Measurements from ENCODE around the gene HSPB1.
A peak's percentile ranks its signal among the peaks of the same experiment; 100 is the strongest.
"Not testable (repeated sequence)": the region's sequence is repeated elsewhere in the genome, so short reads cannot be mapped to it uniquely, and the experiment has no call there.

HSPB1 gene

DNA sequence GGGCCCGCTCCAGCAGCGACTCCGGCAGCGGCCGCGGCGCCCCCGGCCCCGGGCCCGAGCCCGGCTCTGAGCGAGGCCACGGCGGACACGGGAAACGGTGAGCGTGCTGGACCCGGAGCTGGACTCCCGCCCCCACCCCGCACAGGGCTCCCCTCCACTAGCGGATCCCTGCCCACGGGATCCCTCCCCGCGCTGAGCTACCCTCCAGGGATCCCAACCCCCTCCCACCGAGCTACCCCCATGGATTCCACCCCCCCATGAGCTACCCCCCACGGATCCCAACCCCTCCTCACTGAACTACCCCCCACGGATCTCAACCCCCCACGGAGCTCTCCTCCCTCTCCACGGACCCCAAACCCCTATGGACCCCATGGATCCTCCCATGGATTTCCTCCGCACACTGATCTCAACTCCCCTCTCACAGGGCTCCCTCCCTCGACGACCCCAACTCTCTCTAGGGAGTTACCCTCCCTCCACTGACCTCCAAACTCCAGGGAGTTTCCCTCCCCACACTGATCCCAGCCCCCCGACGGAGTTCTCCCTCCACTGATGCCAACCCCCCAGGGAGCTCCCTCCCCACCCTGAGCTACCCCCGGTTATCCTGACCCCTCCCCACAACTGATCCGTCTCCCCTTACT, 20.6 kb upstream of the HSPB1 start:
- DNase-seq, result no peak

DNA sequence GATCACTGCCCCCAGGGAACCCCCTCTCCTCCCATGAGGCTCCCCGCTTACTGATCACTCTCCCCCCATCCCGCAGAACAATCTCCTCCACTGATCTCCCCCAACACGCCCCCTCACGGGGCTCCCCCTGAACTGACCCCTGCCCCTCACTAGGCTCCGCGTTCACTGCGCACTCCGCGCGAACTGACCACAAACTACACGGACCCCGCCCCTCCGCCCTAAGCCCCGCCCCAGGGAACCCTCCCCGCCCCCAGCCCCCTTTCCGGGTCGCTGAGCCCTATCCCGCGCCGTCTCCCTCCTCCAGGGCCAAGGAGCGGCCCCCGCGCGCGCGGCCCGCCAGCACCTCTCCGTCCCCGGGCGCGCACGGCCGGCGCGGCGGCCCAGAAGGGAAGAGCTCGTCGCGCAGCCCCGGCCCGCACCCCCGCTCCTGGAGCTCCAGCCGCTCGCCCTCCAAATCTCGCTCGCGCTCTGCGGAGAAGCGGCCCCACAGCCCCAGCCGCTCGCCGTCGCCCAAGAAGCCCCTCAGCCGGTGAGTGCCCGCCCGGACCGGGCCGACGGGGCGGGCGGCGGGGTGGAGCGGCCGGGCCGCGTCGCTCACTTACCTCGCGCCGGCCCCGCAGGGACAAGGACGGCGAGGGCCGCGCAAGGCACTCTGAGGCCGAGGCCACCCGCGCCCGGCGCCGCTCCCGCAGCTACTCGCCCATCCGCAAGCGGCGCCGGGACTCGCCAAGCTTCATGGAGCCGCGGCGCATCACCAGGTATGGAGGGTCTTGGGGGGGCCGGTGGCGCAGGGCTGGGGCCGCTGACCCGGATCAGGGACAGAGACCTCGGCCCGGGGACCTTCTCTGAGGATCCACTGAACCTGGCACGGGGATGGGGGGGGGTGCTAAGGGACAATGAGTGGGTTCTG, 19.9 kb upstream of the HSPB1 start:
- DNase-seq, result peak; percentile 29

DNA sequence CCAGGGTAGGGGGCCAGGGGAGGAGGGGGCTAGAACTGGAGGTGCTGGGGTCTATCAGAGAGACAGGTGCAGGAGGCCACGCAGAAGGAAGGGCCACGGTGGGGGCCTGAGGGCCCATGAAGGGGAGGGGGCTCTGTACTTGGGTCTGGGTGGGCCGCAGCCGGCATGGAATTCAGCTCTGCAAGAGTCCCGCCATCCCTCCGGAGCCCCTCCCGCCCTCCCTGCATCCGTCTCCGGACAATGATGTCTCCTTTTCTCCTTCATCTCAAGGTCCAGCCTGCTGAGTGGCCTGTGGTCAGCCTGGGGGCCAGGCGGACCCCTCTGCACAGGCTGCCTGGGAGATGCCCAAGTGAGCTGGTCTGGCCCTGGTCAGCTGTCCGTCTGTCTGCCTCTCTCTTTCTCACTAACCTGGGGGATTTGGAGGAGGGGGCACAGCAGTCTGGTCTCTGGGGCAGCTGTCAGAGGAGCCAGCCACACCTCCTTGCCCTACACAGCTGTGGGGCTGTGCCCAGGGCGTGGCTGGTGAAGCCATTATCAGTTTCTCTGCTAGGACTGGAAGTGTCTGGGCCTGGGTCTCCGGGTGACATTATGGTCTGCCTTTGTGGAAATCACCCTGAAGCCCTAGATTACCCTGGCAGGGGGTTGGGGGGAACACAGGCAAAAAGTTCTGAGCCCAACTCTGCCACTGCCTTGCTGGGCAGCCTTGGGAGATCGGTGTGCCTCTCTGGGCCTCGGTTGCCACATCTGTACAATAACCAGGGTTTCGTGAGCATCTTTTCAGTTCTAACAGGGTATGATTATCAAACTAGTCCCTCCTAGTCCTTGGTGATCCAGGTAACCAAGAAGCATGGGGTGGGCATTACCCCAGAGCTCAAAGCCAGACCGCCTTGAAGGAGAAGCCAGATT, 19.0 kb upstream of the HSPB1 start:
- no peak for DNase-seq

DNA sequence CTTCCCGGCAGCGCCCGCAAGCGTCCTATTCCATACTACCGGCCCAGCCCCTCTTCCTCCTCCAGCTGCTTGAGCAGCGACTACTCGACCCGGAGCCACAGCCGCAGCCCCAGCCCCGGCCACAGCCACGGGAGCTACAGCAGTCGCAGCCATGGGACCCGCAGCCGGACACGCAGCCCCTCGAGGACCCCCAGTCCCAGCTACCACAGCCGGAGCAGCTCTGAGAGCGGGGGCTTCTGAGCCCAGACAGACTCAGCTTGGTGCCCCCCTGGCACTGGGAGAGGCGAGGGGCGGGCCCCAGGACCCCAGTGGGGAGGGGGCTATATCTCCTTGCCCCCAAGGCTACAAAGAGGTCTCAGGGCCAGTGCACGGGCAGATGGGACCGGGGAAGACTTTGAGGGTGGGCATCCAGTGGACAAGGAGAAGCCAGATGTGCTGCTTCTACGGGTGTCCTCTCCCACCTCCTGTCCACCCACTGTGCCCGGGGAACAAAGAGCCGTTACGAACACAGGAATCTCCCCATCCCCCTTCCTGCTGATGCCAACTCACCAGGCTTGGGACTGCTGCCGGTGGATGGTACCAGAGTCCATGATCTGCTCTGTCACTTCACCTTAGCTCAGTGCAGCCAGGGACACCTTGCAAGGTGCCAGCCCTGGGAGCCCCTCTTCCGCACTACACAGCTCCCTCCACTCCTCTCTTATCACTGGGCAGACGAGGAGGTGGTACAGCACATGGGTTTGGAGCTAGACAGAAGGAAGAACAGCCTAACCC, 16.7 kb upstream of the HSPB1 start:
- no peak for DNase-seq

DNA sequence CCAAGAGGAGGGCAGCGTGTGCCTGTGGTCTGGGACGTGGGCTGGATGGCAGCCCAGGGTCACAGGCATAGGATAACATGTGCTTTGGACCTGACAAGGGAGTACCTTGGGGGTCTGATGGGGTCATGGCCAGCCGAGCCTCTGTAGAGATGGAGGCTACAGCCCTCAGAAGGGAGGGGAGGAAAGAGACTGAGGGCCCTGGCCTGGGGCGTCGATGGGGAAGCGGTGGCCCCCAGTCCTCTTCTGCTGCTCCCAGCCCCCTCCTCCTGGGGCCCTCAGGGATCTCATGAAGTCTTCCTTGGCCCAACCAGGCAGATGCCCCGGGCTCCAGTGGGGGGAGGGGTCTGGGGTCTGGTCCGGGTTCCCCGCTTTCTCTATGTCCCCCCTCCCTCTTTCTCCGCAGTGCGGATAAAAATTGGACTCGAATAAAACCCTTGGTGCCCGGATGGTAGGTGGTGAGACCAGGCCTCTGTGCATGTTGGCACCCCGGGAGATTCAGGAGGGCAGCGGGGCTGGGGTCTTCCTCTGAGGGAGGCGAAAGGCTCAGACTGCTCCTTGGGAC, 15.6 kb upstream of the HSPB1 start:
- DNase-seq, result no peak

DNA sequence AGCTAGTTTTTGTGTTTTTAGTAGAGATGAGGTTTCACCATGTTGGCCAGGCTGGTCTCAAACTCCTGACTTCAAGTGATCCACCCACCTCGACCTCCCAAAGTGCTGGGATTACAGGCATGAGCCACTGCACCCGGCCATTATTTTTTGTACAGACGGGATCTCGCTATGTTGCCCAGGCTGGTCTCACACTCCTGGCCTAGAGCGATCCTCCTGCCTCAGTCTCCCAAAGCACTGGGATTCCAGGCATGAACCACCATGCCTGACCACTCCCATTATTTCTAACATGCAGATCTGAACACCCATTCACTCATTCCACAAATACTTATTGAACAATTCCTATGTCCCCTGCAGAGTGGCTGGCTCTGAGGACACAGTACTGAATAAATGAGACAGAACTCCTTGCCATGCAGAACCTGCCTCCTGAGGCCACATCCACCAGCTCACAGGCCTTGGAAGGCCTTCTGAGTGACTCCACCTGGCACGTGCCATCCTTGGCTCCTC, 11.6 kb upstream of the HSPB1 start:
- DNase-seq, result not testable (repeated sequence)

DNA sequence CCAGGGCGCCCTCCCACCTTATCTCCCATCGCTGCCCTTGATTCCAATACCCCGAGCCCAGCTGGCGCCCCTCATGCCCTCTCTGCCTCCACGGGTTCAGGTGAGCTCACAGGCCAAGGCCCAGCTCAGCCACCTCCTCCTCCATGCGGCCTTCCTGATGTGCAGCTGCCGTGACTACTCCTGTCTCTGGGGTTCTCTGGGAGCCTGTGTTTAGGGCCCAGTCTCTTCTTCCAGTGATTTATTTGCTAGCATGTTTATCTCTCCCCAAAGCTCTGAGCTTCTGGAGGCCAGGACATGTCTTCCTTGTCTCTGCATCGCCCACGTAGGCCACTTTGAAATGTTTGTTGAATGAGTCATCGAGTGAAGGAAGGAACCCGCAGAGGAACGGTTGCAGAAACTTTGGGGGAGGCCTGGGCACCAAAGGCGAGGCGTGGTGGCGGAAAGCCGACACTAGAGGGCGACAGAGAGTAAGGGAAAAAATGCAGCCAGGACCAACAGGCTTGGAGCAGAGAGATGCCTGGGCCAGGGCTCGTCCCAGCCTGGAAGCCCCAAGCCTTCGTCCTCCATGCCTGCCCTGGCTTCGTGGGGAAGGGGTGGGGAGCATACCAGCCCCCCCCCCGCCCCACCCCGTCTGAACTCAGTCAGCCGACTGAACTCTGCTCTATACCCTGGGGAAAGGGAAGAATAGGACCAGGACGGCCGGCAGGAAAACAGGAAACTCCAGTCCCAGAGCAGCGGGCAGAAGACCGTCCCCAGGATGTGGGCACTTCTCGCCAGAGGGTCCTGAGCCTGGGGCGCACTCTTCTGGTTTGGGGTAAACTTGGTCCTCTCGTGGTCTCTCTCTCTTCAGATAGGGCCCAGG, 10.9 kb upstream of the HSPB1 start:
- DNase-seq, result peak; percentile 96

DNA sequence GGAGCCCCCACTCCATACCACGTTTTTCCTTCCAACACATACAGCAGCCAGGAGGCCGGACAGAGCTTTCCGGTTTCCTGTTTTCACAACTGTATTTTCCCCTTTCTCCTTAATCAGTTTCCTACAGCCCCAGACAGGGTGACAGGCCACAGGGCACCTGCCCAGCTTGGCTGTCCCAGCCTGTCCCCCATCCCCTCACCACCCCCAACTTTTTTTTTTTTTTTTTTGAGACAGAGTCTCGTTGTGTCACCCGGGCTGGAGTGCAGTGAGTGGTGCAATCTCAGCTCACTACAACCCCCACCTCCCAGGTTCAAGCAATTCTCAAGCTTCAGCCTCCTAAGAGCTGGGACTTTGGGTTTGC, 10.3 kb upstream of the HSPB1 start:
- peak; percentile 30 for DNase-seq

DNA sequence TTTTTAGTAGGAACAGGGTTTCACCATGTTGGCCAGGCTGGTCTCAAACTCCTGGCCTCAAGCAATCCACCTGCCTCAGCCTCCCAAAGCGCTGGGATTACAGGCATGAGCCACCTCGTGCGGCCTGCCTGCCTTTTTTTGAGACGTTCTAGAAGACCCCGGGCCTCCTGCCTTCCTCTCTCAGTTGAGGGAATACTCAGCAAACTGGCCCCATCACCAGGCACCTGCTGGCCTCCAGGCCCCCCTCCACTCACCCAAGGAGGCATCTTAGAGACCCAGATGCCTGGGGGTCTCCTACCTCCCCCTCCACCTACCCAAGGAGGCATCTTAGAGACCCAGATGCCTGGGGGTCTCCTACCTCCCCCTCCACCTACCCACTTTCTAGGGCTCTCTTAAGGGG, 9.6 kb upstream of the HSPB1 start:
- not testable (repeated sequence) for DNase-seq

DNA sequence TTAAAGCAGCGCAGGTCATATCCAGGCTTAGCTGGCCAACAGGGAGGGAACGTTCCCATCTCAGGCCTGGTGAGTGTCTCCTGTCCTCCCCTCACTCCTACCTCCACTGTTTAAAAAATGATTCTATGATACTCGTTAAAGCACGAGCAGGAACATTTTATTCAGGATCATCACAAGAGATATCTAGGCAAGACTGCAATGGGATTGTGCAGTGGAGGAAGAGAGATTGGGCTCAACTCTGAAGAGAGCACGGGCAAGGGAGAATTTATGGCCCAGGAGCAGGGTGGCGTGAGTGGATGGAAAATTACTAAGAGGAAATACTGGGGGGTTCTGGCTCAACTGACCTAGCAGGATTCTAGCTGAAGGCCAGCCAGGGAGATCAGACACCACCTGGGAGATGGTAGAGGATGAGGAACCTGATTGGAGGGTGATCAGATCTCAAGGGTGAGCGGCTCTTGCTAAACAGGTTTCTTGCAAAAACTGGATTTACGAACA, 9.0 kb upstream of the HSPB1 start:
- no peak for DNase-seq

DNA sequence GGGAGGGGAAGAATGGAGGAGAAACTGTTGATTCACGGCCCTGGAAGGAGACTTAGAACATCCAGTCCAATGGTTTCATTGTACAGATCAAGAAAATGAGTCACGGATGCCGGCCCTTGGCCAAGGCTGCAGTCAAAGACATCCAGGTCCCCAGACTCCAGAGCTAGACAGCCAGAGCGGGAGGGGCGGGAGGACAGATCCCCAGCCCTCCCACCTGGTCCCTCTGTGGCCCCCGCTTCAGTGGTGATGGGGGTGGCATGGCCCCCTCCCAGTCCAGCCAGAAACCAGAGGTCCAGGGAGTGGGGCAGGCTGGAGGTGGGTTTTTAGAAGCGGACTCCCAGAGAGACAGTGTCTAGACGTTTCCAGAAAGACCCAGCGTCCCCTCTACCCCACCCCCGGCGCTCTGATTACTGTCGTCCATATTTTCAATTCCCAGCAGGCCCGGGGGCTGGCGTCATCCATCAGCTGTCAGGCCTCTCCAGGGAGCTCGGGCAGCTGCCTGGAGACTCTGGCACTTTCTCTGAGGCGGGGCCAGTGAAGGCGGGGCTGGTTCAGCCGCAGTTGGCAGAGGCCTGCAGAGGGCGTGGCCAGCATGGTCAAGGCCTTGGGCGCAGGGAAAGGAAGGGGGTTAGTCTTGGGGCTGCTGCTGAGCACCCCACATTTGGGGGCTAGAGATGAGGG, 8.0 kb upstream of the HSPB1 start:
- DNase-seq, result peak; percentile 91

DNA sequence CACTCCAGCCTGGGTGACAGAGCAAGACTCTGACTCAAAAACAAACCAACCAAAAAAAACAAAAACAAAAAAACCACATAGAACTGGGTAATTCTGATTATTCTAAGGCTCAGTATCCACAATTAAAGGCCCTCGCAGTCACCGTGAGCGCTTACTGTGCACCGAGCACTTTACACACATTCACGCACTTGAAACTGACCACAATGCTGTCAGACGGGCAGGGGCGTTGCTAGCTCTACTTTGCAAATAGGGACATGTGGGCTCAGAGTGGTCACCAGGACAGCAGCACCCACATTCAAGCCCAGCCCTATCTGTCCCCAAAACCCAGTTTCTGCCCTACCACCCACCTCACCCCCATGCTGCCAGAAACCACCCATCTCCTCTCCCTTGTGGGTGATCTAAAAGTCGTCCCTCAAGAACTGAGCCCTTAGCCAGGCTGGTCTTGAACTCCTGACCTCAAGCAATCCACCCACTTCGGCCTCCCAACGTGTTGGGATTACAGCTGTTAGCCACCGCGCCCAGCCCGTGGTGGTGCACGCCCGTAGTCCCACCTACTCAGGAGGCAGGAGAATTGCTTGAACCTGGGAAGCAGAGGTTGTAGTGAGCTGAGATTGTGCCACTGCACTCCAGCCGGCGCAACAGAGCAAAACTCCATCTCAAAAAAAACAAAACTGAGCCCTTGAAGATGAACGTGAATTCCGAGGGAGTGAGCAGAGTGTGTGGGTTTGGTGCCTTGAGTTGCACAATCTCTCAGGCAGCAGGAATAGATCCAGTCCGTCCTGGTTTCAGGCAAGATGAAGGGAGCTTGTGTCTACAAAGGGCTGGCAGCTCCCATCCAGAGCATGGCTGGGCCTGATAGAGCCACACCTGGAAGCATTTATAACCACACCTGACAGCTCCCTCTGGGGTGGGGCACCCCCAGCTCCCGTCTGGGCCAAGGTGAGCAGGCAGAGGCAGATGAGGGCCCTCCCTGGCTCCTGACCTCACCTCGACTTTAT, 5.4 kb upstream of the HSPB1 start:
- no peak for DNase-seq

DNA sequence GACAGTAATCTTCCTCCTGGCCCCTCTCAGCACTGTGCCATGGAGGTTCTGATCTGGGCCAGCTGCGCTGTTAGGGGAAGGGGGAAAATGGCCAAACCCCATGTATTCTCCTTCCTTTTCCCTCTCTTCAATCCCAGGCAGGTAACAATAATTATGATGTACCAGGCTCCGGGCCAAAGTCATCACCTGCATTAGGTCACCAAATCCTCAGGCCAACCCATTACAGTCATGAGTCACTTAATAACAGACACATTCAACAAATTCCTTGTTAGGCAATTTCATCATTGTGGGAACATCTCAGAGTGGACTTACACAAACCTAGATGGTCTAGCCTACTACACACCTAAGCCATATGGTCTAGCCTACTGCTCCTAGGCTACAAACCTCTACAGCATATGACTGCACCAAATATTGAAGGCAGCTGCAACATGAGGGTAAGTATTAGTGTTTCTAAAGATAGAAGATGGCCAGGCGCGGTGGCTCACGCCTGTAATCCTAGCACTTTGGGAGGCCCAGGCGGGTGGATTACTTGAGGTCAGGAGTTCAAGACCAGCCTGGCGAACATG, 2.2 kb upstream of the HSPB1 start:
- no peak for DNase-seq

DNA sequence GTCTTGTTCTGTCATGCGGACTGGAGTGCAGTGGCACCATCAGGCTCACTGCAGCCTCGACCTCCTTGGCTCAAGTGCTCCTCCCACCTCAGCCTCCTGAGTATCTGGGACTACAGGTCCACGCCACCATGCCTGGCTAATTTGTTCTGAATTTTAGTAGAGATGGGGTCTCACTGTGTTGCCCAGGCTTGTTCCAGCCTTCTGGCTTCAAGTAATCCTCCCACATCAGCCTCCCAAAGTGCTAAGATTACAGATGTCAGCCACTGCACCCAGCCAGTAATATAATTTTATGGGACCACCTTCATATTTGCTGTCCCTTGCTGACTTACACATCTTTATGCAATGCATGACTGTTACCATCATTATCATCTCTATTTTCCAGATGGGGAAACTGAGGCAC, 1.5 kb upstream of the HSPB1 start:
- no peak for DNase-seq

DNA sequence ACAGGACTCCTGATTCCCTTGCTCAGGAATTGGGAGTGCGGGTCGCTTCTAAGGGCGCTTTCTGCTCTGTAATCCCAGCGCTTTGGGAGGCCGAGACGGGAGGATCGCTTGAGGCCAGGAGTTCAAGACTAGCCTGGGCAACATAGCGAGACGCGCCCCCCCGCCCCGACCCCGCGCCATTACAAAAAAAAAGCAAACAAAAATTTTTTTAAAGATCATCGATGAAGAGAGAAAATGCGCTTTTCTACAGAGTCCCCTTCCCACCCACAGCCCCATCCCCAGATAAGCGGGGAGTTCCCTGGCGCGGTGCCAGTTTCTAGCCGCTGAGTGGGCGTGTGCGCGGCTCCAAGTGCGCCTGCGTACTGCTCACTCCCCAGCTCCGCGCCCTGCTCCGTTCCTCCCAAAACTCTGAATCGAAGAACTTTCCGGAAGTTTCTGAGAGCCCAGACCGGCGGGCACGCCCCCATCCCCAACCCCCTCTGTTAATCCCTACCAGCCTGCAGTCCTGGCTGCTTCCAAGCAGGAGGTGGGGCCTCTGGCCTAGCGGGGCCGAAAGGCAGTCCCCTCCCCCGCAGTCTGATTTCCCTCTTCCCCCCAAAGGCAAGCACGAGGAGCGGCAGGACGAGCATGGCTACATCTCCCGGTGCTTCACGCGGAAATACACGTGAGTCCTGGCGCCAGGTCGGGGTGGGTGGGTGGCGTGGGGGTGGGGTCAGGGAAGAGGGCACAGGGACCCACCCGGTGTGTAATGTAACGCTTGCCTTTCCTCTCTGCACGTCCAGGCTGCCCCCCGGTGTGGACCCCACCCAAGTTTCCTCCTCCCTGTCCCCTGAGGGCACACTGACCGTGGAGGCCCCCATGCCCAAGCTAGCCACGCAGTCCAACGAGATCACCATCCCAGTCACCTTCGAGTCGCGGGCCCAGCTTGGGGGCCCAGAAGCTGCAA, 1.0 kb downstream of the HSPB1 start:
- peak; percentile 91 for DNase-seq

DNA sequence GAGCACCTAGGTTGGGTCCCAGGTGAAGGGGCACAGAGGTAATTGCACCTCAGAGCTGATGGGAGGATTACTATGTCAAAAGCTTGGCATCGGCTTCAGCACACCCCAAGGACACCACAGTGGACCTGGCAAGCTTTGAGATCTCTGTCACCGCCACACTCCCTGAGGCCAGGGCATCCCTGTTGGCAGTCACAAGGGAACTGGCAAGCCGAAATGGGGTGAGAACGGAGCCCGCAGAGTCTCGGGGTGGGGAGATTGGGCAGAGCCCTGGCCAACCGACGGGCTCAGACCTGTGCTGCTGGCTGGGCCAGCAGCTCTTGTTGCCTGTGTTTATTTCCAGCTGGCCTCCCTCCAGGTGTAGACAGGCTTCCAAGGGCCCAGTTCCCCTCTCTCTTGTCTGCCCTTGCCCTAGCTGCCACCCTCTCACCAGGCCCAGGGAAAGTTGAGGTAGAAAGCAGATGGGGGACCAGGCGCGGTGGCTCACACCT, 2.5 kb downstream of the HSPB1 start:
- no peak for DNase-seq

DNA sequence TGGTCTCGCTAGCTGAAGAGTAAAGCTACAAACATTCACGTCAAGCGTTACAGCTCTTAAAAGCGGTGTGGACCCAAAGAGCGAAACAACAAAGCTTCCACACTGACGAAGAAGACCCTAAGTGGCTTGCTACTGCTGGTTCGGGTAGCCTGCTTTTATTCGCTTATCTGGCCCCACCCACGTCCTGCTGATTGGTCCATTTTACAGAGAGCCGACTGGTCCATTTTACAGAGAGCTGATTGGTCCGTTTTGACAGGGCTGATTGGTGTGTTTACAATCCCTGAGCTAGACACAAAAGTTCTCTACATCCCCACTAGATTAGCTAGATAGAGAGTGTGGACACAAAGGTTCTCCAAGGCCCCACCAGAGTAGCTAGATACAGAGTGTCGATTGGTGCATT, 6.4 kb downstream of the HSPB1 start:
- DNase-seq, result not testable (repeated sequence)
